Activated effector memory CD4-positive, alpha-beta T cell treated with anti-CD3 and anti-CD28 coated beads, Interleukin-2, amount 50 U/mL, for 16 hours (primary cell): Measurements from ENCODE around the gene LCLAT1.
"Not testable (repeated sequence)": the region's sequence is repeated elsewhere in the genome, so short reads cannot be mapped to it uniquely, and the experiment has no call there.

Source experiments
- DNase-seq: peaks from one replicate; pipeline ENCODE4 v3.0.0-alpha.2; 2020

LCLAT1 gene

GRCh38 chr2:30492185-30492584 lies 45.1 kb downstream of the LCLAT1 start:
- DNase-seq: no peak

- no peak for DNase-seq
Measured at GRCh38 chr2:30492619-30493018, 45.6 kb downstream of the LCLAT1 start.

- no peak for DNase-seq
Measured at GRCh38 chr2:30493440-30493839, 46.4 kb downstream of the LCLAT1 start.

DNA sequence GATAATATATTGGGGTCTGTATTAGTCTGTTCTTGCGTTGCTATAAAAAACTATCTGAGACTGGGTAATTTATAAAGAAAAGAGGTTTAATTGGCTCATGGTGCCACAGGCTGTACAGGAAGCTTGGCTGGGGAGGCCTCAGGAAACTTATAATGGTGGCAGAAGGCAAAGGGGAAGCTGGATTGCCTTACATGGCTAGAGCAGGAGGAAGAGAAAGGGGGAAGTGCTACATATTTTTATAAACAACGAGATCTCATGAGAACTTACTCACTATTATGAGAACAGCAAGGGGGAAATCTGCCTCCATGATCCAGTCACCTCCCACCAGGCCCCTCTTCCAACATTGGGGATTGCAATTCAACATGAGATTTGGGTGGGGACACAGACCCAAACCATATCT lies 48.9 kb downstream of the LCLAT1 start:
- not testable (repeated sequence) for DNase-seq

DNA sequence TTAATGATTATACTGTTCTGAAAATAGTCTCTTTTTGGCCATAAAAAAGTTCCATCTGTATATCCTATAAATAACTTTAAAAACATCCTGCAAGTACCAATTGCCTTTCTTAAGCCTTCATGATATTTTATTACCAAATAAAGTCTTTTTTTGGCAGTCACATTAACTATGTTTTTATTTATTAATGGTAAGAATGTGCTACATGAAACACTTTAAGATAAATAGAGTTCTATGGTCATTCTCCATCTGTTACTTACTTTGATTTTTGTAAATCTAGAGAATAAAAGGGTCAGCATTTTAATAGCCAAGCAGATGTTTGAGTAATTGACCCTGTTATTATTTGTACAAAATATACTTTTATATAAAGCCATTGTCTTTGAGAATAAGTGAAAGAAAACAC lies 52.6 kb downstream of the LCLAT1 start:
- no peak for DNase-seq

- DNase-seq: no peak
Measured at GRCh38 chr2:30500699-30501098, 53.7 kb downstream of the LCLAT1 start.

DNA sequence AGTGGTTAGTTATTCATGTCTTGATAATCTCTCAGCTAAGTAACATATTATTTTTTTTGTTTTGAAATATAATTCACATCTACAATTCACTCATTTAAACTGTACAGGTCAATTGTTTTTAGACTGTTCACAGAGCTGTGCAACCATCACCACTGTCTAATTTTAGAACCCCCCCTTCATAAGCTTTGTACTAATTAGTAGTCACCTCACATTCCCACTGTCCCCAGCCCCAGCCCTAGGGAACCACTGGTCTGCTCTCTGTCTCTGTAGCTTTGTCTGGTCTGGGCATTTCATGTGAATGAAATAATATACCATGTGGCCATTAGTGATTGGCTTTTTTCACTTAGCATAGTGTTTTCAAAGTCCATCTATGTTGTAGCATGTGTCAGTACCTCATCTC lies 55.3 kb downstream of the LCLAT1 start:
- no peak for DNase-seq

DNA sequence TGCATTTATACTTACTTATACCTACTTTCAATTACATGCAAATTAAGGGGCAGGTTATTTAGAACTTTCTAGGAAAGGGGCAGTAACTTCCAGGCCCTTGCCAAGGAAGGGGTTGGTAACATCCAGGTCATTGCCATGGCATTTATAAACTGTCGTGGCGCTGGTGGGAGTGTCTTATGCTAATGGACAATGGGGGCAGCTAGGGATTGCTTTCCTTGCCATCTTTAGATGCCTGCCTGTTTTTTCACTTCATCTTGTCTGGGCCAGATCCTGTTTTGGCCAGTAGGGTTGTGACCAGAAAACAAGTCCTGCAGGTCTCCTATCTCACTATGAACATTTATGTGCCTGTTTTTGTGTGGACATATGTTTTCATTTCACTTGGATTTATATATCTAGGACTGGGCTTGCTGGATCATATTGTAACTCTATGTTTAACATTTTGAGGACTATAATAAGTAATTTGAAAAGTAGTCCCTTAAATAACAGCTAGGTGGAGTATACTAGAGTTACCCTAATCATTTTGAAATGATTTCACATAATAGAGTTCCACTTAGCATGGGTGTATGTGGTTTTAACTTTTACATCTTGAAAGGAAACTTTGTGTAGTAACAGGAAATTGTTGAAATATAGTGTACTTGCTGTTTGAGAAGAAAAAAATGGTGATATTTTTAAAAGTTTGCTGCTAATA lies 56.1 kb downstream of the LCLAT1 start:
- no peak for DNase-seq

DNA sequence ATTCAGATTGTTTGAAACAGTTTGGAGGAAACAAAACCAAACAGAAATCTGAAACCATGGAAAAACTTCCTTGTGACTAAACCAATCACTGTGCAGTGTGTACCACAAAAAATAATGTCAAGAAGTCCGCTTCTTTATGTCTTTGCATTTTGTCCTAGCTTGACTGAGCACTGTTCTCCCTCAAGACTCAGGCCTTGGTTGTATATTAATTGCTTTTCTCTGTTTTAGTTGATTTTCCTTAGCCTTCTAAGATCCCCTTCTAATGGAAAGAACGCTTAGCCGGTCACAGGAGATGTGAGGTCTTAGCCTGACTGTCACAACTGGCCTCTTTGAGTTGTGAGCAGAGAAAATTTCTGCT lies 56.6 kb downstream of the LCLAT1 start:
- DNase-seq: no peak

DNA sequence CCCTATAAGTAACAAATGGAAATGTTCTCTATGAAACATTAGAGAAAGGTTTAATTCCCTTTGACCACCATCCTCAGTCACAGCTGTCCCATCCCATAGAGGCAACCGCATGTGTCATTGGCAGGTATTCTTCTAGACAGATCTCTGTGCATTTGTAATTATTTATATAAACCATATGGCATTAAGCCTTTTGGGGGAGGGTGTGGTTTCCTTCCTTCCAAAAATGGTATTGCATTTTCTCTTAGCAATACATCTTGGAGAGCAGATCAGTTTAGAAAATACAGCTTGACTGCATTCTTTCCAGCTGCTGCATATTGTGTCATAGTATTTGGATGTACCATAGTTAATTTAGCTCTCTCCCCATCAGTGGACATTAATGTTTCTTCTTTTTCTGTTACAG lies 57.7 kb downstream of the LCLAT1 start:
- no peak for DNase-seq

GRCh38 chr2:30505500-30506180 lies 58.6 kb downstream of the LCLAT1 start:
- DNase-seq: no peak

DNA sequence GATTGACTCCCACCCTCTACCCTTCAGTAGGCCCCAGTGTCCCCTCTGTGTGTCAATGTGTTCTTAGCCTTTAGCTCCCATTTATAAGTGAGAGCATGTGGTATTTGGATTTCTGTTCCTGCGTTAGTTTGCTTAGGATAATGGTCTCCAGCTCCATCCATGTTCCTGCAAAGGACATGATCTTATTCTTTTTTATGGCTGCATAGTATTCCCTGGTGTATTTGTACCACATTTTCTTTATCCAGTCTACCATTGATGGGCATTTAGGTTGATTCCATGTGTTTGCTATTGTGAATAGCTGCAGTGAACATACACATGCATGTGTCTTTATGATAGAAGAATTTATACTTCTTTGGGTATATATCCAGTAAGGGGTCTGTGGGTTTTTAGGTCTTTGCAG lies 60.4 kb downstream of the LCLAT1 start:
- DNase-seq: not testable (repeated sequence)

GRCh38 chr2:30509716-30510115 lies 62.7 kb downstream of the LCLAT1 start:
- no peak for DNase-seq

- no peak for DNase-seq
Measured at GRCh38 chr2:30510409-30510808, 63.4 kb downstream of the LCLAT1 start.

DNA sequence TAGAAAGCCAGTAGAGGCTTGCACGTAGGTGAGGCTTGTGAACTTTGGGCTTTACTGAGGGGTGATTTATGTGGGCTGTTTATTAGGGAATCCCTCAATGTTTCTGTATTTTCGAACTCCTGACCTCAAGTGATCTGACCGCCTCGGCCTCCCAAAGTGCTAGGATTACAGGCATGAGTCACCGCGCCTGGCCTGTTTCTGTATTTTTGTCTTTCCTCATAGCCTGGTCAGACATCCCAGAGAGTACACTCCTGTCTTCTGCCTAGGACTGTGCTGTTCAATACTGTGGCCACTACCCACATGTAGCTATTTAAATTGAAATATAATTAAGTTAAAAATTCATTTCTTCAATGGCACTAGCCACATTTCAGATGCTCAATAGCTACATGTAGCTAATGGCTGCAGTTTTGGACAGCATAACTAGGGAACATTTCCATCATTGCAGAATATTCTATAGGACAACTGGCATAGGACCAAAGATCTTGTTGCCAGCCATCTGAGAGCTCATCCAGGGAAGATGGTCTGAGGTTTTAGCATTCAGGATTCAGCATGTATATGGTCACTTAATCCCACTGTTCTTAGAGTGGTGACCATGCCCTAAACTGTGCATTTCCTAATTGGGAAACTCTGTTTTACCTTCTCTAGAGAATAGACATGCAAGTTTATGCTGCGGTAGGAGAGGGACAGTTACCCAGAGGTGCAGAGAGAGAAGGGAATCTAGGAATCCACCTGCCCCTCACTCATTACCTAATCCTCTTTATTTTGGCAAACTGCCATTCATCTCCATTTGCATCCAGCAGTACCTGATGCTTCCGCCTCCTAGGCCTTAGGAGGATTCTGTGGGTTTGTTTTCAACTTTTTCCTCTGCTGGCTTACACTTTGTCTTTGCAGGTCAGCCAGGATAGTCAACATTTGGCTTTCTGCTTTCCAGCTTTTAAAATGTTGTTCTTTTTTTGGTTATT lies 64.4 kb downstream of the LCLAT1 start:
- no peak for DNase-seq

DNA sequence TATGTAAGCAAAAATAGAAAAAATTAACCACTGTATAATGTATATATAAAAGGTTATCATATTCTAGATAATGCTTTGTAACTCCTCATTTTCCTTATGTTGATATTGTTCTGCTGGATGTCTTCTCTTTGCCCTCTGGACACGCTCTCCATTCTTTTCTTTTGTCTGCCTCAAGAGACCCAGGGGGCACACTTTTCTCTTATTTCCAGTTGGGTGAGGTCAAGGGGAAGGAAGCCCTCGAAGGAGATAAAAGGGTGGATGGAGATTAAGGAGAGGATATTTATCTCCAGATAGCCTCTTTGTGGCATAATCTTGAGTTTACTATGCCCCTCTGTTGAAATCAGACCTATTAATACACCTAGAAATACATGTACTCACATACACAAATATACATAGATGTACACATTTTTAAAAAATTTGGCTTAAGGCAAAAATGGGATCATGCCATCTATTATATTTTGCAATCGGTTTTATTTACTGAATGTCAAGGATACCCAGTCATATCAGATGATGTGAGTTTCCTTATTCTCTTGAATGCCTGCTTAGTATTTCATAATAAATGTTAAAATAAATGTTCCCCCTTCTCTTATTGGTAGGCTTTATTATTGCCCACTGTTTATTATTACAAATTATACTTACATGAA lies 65.3 kb downstream of the LCLAT1 start:
- DNase-seq: no peak

GRCh38 chr2:30513649-30514048 lies 66.6 kb downstream of the LCLAT1 start:
- DNase-seq: not testable (repeated sequence)

GRCh38 chr2:30514134-30514847 lies 67.2 kb downstream of the LCLAT1 start:
- no peak for DNase-seq

GRCh38 chr2:30514848-30515435 lies 67.9 kb downstream of the LCLAT1 start:
- no peak for DNase-seq

DNA sequence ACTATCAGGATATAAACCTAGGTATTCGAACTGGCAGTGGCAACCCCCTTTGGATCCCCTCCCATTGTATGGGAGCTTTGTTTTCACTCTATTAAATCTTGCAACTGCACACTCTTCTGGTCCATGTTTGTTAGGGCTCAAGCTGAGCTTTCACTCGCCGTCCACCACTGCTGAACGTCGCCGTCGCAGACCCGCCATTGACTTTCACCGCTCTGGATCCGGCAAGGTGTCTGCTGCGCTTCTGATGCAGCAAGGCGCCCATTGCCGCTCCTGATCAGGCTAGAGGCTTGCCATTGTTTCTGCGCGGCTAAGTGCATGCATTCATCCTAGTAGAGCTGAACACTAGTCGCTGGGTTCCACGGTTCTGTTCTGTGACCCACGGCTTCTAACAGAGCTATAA lies 69.1 kb downstream of the LCLAT1 start:
- no peak for DNase-seq

DNA sequence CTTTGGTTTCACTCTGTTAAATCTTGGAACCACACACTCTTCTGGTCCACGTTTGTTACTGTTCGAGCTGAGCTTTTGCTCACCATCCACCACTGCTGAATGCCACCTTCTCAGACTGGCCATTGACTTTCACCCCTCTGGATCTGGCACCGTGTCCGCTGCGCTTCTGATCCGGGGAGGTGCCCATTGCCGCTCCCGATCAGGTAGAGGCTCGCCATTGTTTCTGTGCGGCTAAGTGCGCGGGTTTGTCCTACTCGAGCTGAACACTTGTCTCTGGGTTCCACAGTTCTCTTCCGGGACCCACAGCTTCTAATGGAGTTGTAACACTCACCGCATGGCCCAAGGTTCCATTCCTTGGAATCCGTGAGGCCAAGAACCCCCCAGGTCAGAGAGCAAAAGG lies 72.8 kb downstream of the LCLAT1 start:
- no peak for DNase-seq

DNA sequence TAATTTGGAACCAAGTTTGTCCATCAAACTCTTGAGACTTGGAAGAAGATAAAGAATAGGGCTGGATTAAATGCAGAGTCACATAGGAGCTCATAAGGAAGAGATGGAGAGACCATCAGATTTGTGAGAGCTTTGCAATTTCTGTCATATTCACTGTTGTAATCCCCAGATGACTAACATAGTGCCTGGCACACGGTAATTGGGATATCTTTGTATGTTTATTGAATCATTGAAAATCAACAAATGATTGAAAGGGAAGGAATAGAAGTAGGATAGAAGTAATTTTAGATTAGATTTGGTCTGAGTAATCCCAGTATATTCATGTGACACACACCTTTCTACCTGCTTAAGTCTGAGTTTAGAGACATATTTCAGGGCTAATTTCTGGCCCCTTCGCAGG lies 75.4 kb downstream of the LCLAT1 start:
- DNase-seq: no peak
